ENCODE measurements around the gene MAPKAPK2.

Gene MAPKAPK2

GRCh38 chr1:206725109-206725963, 40.6 kb downstream of the MAPKAPK2 start:
- peak; percentile 70 for ATAC-seq (replicated peaks; ENCODE audit: extremely low read depth, poor library complexity, severe bottlenecking)
- DNase-seq (ENCODE audit: low spot score in 2 of 2): peak; percentile 44
- Mint-ChIP-seq H3K4me1 (peaks cover 77% of the 10 kb centered on the region), H3K27me3 (no peaks in the 10 kb centered on the region), H3K9me3 (no peaks in the 10 kb centered on the region), H3K36me3 (ENCODE audit: insufficient read depth) (peaks cover 18% of the 10 kb centered on the region), H3K4me3 (no peak overlapping the region), H3K27ac (ENCODE audit: low read depth) (peak overlapping the region; percentile 44)

DNA sequence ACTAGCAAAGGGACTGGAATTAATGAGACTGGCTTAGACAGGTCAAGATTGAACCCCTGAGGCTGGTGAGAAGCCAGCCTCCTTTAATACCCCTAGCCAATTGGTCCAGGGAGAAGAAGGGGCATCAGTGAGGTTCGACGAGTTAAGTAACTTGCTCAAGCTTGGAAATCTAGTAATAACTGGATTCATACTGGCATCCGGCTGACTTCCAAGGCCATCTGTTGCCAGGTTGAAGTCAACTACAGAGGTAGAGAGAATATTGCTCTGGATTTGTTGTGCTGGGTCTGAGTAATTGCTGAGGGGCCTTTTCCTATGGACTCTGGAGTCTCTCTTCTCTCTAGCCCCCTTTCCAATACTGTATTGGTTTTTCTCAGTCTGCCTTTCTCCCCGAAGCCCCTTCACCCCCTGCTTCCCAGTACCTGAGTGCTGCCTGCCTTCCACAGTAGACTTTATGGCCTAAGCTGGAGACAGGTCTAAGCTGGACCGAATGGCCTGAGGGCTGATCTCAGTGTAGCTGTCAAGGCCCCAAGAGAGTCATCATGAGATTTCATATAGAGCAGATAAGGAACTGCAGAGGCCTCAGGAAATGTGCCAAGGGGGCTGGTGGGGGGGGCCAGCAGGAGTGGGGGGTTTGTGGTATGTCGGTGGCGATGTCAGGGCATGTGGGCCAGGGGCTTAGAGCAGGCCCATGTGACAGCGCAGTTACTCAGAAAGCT, 43.4 kb downstream of the MAPKAPK2 start:
- no peaks in the 10 kb centered on the region for H3K9me3 Mint-ChIP-seq
- no peak for ATAC-seq (replicated peaks; ENCODE audit: extremely low read depth, poor library complexity, severe bottlenecking)
- DNase-seq (ENCODE audit: low spot score in 2 of 2): no peak
- peaks cover 37% of the 10 kb centered on the region for H3K36me3 Mint-ChIP-seq (ENCODE audit: insufficient read depth)
- H3K27ac Mint-ChIP-seq (ENCODE audit: low read depth): peak overlapping the region; percentile 19
- no peak overlapping the region for H3K4me3 Mint-ChIP-seq
- peaks cover 71% of the 10 kb centered on the region for H3K4me1 Mint-ChIP-seq
- no peaks in the 10 kb centered on the region for H3K27me3 Mint-ChIP-seq

GRCh38 chr1:206728697-206728987, 43.9 kb downstream of the MAPKAPK2 start:
- Mint-ChIP-seq H3K9me3 (no peaks in the 10 kb centered on the region), H3K4me3 (no peak overlapping the region), H3K4me1 (peaks cover 68% of the 10 kb centered on the region), H3K27ac (ENCODE audit: low read depth) (peak overlapping the region; percentile 19), H3K27me3 (no peaks in the 10 kb centered on the region), H3K36me3 (ENCODE audit: insufficient read depth) (peaks cover 36% of the 10 kb centered on the region)
- DNase-seq (ENCODE audit: low spot score in 2 of 2): no peak
- ATAC-seq (replicated peaks; ENCODE audit: extremely low read depth, poor library complexity, severe bottlenecking): no peak

GRCh38 chr1:206729050-206729449, 44.3 kb downstream of the MAPKAPK2 start:
- DNase-seq (ENCODE audit: low spot score in 2 of 2) (no peak), ATAC-seq (replicated peaks; ENCODE audit: extremely low read depth, poor library complexity, severe bottlenecking) (no peak)
- H3K27ac Mint-ChIP-seq (ENCODE audit: low read depth): peak overlapping the region; percentile 19
- no peaks in the 10 kb centered on the region for H3K27me3 Mint-ChIP-seq
- no peaks in the 10 kb centered on the region for H3K9me3 Mint-ChIP-seq
- H3K4me1 Mint-ChIP-seq: peaks cover 65% of the 10 kb centered on the region
- no peak overlapping the region for H3K4me3 Mint-ChIP-seq
- H3K36me3 Mint-ChIP-seq (ENCODE audit: insufficient read depth): peaks cover 37% of the 10 kb centered on the region

- ATAC-seq (replicated peaks; ENCODE audit: extremely low read depth, poor library complexity, severe bottlenecking): no peak
Measured at GRCh38 chr1:206729507-206729906, 44.8 kb downstream of the MAPKAPK2 start.

GRCh38 chr1:206732508-206732907, 47.8 kb downstream of the MAPKAPK2 start:
- no peaks in the 10 kb centered on the region for H3K27me3 Mint-ChIP-seq
- peaks cover 53% of the 10 kb centered on the region for H3K36me3 Mint-ChIP-seq (ENCODE audit: insufficient read depth)
- ATAC-seq (replicated peaks; ENCODE audit: extremely low read depth, poor library complexity, severe bottlenecking) (no peak), DNase-seq (ENCODE audit: low spot score in 2 of 2) (no peak)
- H3K4me3 Mint-ChIP-seq: no peak overlapping the region
- H3K27ac Mint-ChIP-seq (ENCODE audit: low read depth): peak overlapping the region; percentile 89
- H3K9me3 Mint-ChIP-seq: no peaks in the 10 kb centered on the region
- peaks cover 68% of the 10 kb centered on the region for H3K4me1 Mint-ChIP-seq

More at GRCh38 chr1:206729507-206729906, 44.8 kb downstream of the MAPKAPK2 start:
- Mint-ChIP-seq H3K9me3 (no peaks in the 10 kb centered on the region), H3K4me3 (no peak overlapping the region), H3K36me3 (ENCODE audit: insufficient read depth) (peaks cover 38% of the 10 kb centered on the region), H3K27me3 (no peaks in the 10 kb centered on the region), H3K27ac (ENCODE audit: low read depth) (peak overlapping the region; percentile 19), H3K4me1 (peaks cover 65% of the 10 kb centered on the region)
- no peak for DNase-seq (ENCODE audit: low spot score in 2 of 2)

DNA sequence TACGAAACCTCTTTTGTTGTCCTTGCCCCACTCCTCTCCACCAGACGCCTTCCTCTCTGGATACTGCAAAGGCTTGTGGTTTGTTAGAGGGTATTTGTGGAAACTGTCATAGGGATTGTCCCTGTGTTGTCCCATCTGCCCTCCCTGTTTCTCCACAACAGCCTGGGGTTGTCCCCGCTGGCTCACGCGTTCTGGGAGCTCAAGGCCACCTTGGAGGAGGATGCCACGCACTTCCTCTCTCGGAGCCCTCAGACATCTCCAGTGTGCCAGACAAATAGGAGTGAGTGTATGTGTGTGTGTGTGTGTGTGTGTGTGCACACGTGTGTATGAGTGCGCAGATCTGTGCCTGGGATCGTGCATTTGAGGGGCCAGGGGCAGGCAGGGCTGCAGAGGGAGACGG, 48.3 kb downstream of the MAPKAPK2 start:
- no peaks in the 10 kb centered on the region for H3K27me3 Mint-ChIP-seq
- H3K27ac Mint-ChIP-seq (ENCODE audit: low read depth): peak overlapping the region; percentile 89
- peaks cover 52% of the 10 kb centered on the region for H3K36me3 Mint-ChIP-seq (ENCODE audit: insufficient read depth)
- ATAC-seq (replicated peaks; ENCODE audit: extremely low read depth, poor library complexity, severe bottlenecking) (no peak), DNase-seq (ENCODE audit: low spot score in 2 of 2) (no peak)
- no peak overlapping the region for H3K4me3 Mint-ChIP-seq
- H3K4me1 Mint-ChIP-seq: peaks cover 73% of the 10 kb centered on the region
- no peaks in the 10 kb centered on the region for H3K9me3 Mint-ChIP-seq

GRCh38 chr1:206734499-206735142, 49.9 kb downstream of the MAPKAPK2 start:
- Mint-ChIP-seq H3K36me3 (ENCODE audit: insufficient read depth) (peaks cover 52% of the 10 kb centered on the region), H3K9me3 (no peaks in the 10 kb centered on the region), H3K27me3 (no peaks in the 10 kb centered on the region), H3K27ac (ENCODE audit: low read depth) (peak overlapping the region; percentile 89), H3K4me1 (peaks cover 74% of the 10 kb centered on the region), H3K4me3 (peak overlapping the region; percentile 42)
- DNase-seq (ENCODE audit: low spot score in 2 of 2) (peak; percentile 57 to 88), ATAC-seq (replicated peaks; ENCODE audit: extremely low read depth, poor library complexity, severe bottlenecking) (no peak)

DNA sequence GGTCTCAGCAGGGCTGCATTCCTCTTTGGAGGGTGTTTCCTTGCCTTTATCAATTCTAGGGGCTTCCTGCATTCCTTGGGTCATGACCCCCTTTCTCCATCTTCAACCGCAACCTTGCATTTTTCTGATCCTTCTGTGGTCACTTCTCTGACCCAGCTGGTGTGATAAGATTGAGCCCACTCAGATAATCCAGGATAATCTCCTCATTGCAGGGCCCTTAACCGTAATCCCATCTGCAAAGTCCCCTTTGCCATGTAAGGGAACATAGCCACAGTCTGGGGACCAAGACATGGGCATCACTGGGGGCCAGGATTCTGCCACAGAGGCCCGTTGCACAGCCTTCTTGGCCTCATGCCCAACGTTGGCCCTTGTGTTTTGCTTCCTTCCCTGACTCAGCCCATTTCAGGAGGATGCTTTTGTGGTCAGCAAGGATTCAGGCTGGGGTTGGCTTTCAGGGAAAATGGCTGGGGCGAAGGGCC, 50.9 kb downstream of the MAPKAPK2 start:
- Mint-ChIP-seq H3K36me3 (ENCODE audit: insufficient read depth) (peaks cover 49% of the 10 kb centered on the region), H3K27ac (ENCODE audit: low read depth) (peak overlapping the region; percentile 89), H3K27me3 (no peaks in the 10 kb centered on the region), H3K9me3 (no peaks in the 10 kb centered on the region), H3K4me3 (no peak overlapping the region), H3K4me1 (peaks cover 75% of the 10 kb centered on the region)
- ATAC-seq (replicated peaks; ENCODE audit: extremely low read depth, poor library complexity, severe bottlenecking): no peak
- no peak for DNase-seq (ENCODE audit: low spot score in 2 of 2)

- ATAC-seq (replicated peaks; ENCODE audit: extremely low read depth, poor library complexity, severe bottlenecking): peak; percentile 92
- H3K9me3 Mint-ChIP-seq: no peaks in the 10 kb centered on the region
- H3K4me3 Mint-ChIP-seq: peak overlapping the region; percentile 27
- peak; percentile 54 to 81 for DNase-seq (ENCODE audit: low spot score in 2 of 2)
- H3K4me1 Mint-ChIP-seq: peaks cover 83% of the 10 kb centered on the region
- H3K36me3 Mint-ChIP-seq (ENCODE audit: insufficient read depth): peaks cover 36% of the 10 kb centered on the region
- no peaks in the 10 kb centered on the region for H3K27me3 Mint-ChIP-seq
- peak overlapping the region; percentile 89 for H3K27ac Mint-ChIP-seq (ENCODE audit: low read depth)
Measured at GRCh38 chr1:206736878-206737728, 52.4 kb downstream of the MAPKAPK2 start.

DNA sequence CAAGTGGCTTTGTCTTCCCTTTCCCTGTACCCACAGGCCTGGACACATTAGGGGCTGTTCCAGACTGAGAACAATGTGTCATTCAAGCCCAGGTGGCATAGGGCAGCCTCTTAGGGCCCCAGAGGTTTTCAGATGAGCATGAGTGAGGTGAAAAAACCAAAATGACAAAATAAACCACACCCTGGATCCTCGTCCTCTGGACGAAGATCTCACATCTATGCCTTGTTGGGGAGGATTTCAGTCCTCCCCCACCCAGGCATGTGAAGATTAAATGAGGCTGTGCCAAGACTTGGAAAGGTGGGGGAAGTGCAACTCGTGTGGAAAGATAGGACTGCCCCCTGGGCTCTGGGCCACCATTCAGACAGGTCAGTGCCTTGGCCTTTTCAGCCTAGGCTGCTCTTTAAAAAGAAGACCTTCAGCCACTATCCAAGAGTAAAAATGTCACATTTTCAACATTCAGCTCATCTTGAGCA, 53.1 kb downstream of the MAPKAPK2 start:
- Mint-ChIP-seq H3K27me3 (no peaks in the 10 kb centered on the region), H3K4me3 (peak overlapping the region; percentile 27), H3K4me1 (peaks cover 77% of the 10 kb centered on the region), H3K27ac (ENCODE audit: low read depth) (peak overlapping the region; percentile 89), H3K36me3 (ENCODE audit: insufficient read depth) (peaks cover 32% of the 10 kb centered on the region), H3K9me3 (no peaks in the 10 kb centered on the region)
- ATAC-seq (replicated peaks; ENCODE audit: extremely low read depth, poor library complexity, severe bottlenecking): peak; percentile 38
- DNase-seq (ENCODE audit: low spot score in 2 of 2): no peak
